ENCODE results near the gene KISS1. TPM values are rescaled to one million over a fixed set of nuclear protein-coding genes. Genes with fewer than 3 reads are reported as not detected.
A peak's percentile ranks its signal among the peaks of the same experiment; 100 is the strongest.

KISS1 gene
- total and polyA plus RNA-seq, 2 of the 4 experiments (the other 2 are of a cell fraction) = 11.7 to 27.3 TPM

GRCh38 chr1:204201348-204202040 lies 5.2 kb upstream of the KISS1 start:
- BruUV-seq (replicated peaks) = no TSS peak
- no peak overlapping the region for H3K9ac ChIP-seq (ENCODE audit: low read depth, low read length)
- no peak overlapping the region for H3K4me3 ChIP-seq (ENCODE audit: insufficient read depth, low read depth, low read length)
- H4K20me1 ChIP-seq (ENCODE audit: insufficient read depth, low read length) = no peaks in the 10 kb centered on the region
- ATAC-seq (ENCODE audit: low read depth) = no peak
- ChIA-PET CTCF (no interaction called here), POLR2A (ENCODE audit: unreplicated experiment) (interaction anchor here (0.6 kb wide), 1 partner anchor 192 kb away, joined by 3 read pairs; no protein-coding TSS in a partner anchor)
- peak overlapping the region; percentile 25 for H2AFZ ChIP-seq (replicated peaks; ENCODE audit: low read length, poor library complexity)
- H2AK5ac ChIP-seq (ENCODE audit: low read depth, low read length) = peak overlapping the region; percentile 91
- no peak overlapping the region for H2BK5ac ChIP-seq (ENCODE audit: low read depth, low read length, poor library complexity, severe bottlenecking)
- H4K91ac ChIP-seq (ENCODE audit: insufficient read depth, low read depth, low read length) = peak overlapping the region; percentile 57; the same call in 1 of the 2 replicates
- no peaks in the 10 kb centered on the region for H3K9me3 ChIP-seq (ENCODE audit: control insufficient read depth, insufficient read depth, low read length)
- H3K4me2 ChIP-seq (ENCODE audit: low read depth, low read length) = no peak overlapping the region
- H3K9me1 ChIP-seq (ENCODE audit: insufficient read depth, low read length) = peaks cover 32% of the 10 kb centered on the region
- H4K8ac ChIP-seq (ENCODE audit: low read depth in 2 of 2, low read length in 2 of 2) = peak overlapping the region; percentile 33 to 38; a peak in 2 of 4 replicates
- no peak overlapping the region for H3K27ac ChIP-seq (ENCODE audit: insufficient read depth, low read length)
- no peak overlapping the region for H3K23ac ChIP-seq (ENCODE audit: low read depth, low read length)
- peak overlapping the region; percentile 57 for H2BK15ac ChIP-seq (ENCODE audit: low read depth, low read length)
- peak overlapping the region; percentile 90 for H2BK120ac ChIP-seq (ENCODE audit: low read depth, low read length)
- peak overlapping the region; percentile 86 for H2BK20ac ChIP-seq (ENCODE audit: low read depth, low read length)
- H2AK9ac ChIP-seq (replicated peaks; ENCODE audit: low read depth, low read length, poor library complexity) = peak overlapping the region; percentile 52
- H3K27me3 ChIP-seq (ENCODE audit: control insufficient read depth, insufficient read depth, low read length) = no peaks in the 10 kb centered on the region
- H3K36me3 ChIP-seq (ENCODE audit: control insufficient read depth, insufficient read depth, low read length) = no peaks in the 10 kb centered on the region
- H3K4me1 ChIP-seq (ENCODE audit: control insufficient read depth, insufficient read depth, low read length) = peaks cover 21% of the 10 kb centered on the region
- H4K5ac ChIP-seq (ENCODE audit: low read depth, low read length) = no peak overlapping the region; the same call in 1 of the 2 replicates
- H3K56ac ChIP-seq (ENCODE audit: extremely low read depth, insufficient read depth, low read length) = no peak overlapping the region
- WGBS, 2 experiments (ENCODE audit: extremely low coverage in 2 of 2, insufficient read length in 1 of 2) = 88% methylated on average over 5 of the region's 12 CpGs; no CpG with 5 or more reads in 1 of the 2 experiments
- peak overlapping the region; percentile 9; the same call in 1 of the 2 replicates for H3K14ac ChIP-seq (replicated peaks; ENCODE audit: low read depth, low read length)
- DNase-seq = no peak
- H3K79me1 ChIP-seq (ENCODE audit: low read depth in 1 of 2, low read length in 2 of 2) = peaks cover 0 to 16% of the 10 kb centered on the region in 2 experiments; a peak in 1 of 4 replicates
- in situ Hi-C loops (cut with MboI; ENCODE audit: low sequenced_read_pairs) (no loop called here), intact Hi-C loops (cut with micrococcal nuclease) (no loop called here), dilution Hi-C loops (cut with HindIII; ENCODE audit: low sequenced_read_pairs, unreplicated experiment) (no loop called here)
- no peak overlapping the region for H3K18ac ChIP-seq (ENCODE audit: low read depth, low read length)
- peak overlapping the region; percentile 62; the same call in 1 of the 2 replicates for H3K4ac ChIP-seq (ENCODE audit: low read depth, low read length)
- no peak for TF ChIP-seq CHD1 (IDR thresholded peaks at IDR 0.05; ENCODE audit: low read depth, low read length)
- TF ChIP-seq CTCF (conservative IDR thresholded peaks at IDR 0.05; ENCODE audit: low read depth, low read length) = no peak
- TF ChIP-seq USF2 (IDR thresholded peaks at IDR 0.05; ENCODE audit: low read depth, low read length) = no peak
- TF ChIP-seq RCOR1 (IDR thresholded peaks at IDR 0.05; ENCODE audit: insufficient replicate concordance, low read length) = no peak
- no peak for TF ChIP-seq MAFK (IDR thresholded peaks at IDR 0.05; ENCODE audit: low read depth, low read length)
- no peak for TF ChIP-seq MAZ (IDR thresholded peaks at IDR 0.05; ENCODE audit: borderline replicate concordance, low read depth, low read length)
- no peak for TF ChIP-seq BHLHE40 (IDR thresholded peaks at IDR 0.05; ENCODE audit: low read depth, low read length)
- no peak for TF ChIP-seq POLR2A (IDR thresholded peaks at IDR 0.05; ENCODE audit: low read depth, low read length)
- no peak for TF ChIP-seq NFE2L2 (IDR thresholded peaks at IDR 0.05; ENCODE audit: low read depth, low read length)
- no peak for TF ChIP-seq RFX5 (IDR thresholded peaks at IDR 0.05; ENCODE audit: low read depth, low read length)
- no peak for TF ChIP-seq MXI1 (IDR thresholded peaks at IDR 0.05; ENCODE audit: borderline replicate concordance, low read depth, low read length)
- TF ChIP-seq SMC3 (IDR thresholded peaks at IDR 0.05; ENCODE audit: low read depth, low read length) = no peak
- TF ChIP-seq FOS (IDR thresholded peaks at IDR 0.05; ENCODE audit: low read depth, low read length) = no peak
- no peak for TF ChIP-seq CEBPB (IDR thresholded peaks at IDR 0.05; ENCODE audit: low read depth, low read length)
- no peak for TF ChIP-seq ELK1 (IDR thresholded peaks at IDR 0.05; ENCODE audit: borderline replicate concordance, low read depth, low read length)

All from IMR-90 (cell line).